HPDE6-E6E7 (cell line): Measurements from ENCODE around the gene TTC21A.

ENCODE experiments used
- DNase-seq: peaks from one replicate; pipeline ENCODE4 v3.0.0; 2011; ENCODE audit warnings: missing footprints; ENCODE audit errors: extremely low spot score

TTC21A gene

GRCh38 chr3:39099242-39099641 lies 8.2 kb upstream of the TTC21A start:
- no peak for DNase-seq

GRCh38 chr3:39099738-39100499 lies 7.6 kb upstream of the TTC21A start:
- no peak for DNase-seq

GRCh38 chr3:39100500-39100886 lies 7.0 kb upstream of the TTC21A start:
- DNase-seq: no peak

GRCh38 chr3:39101022-39101689 lies 6.3 kb upstream of the TTC21A start:
- peak; percentile 25 for DNase-seq

GRCh38 chr3:39102504-39103323 lies 4.8 kb upstream of the TTC21A start:
- no peak for DNase-seq

- no peak for DNase-seq
Measured at GRCh38 chr3:39103324-39103693, 4.2 kb upstream of the TTC21A start.

GRCh38 chr3:39103791-39104552 lies 3.5 kb upstream of the TTC21A start:
- DNase-seq: no peak

- no peak for DNase-seq
Measured at GRCh38 chr3:39104961-39105686, 2.4 kb upstream of the TTC21A start.

GRCh38 chr3:39105687-39106063 lies 1.8 kb upstream of the TTC21A start:
- DNase-seq: no peak

- no peak for DNase-seq
Measured at GRCh38 chr3:39106281-39106811, 1.1 kb upstream of the TTC21A start.

GRCh38 chr3:39106851-39107387 lies 561 bp upstream of the TTC21A start:
- DNase-seq: no peak

GRCh38 chr3:39108200-39108710 lies 775 bp downstream of the TTC21A start:
- DNase-seq: no peak

GRCh38 chr3:39109086-39109485 lies 1.6 kb downstream of the TTC21A start:
- no peak for DNase-seq

- no peak for DNase-seq
Measured at GRCh38 chr3:39110041-39110639, 2.7 kb downstream of the TTC21A start.

GRCh38 chr3:39112113-39112512 lies 4.6 kb downstream of the TTC21A start:
- DNase-seq: no peak

GRCh38 chr3:39112535-39112934 lies 5.1 kb downstream of the TTC21A start:
- DNase-seq: no peak

GRCh38 chr3:39113291-39113690 lies 5.8 kb downstream of the TTC21A start:
- no peak for DNase-seq

- no peak for DNase-seq
Measured at GRCh38 chr3:39114456-39114855, 7.0 kb downstream of the TTC21A start.

- no peak for DNase-seq
Measured at GRCh38 chr3:39115870-39116269, 8.4 kb downstream of the TTC21A start.

GRCh38 chr3:39118079-39118478 lies 10.6 kb downstream of the TTC21A start:
- DNase-seq: no peak
